Measurements from ENCODE around the gene ITPA. TPM values are rescaled to one million over a fixed set of nuclear protein-coding genes. Genes with fewer than 3 reads are reported as not detected.
A peak's percentile ranks its signal among the peaks of the same experiment; 100 is the strongest.

The ITPA gene
- total and polyA plus RNA-seq, 5 donors: 16.6 to 21.8 (median 17.2) TPM

- H3K4me1 ChIP-seq (ENCODE audit: control insufficient read depth, insufficient read depth, low read length): no peaks in the 10 kb centered on the region
- H3K4me3 ChIP-seq (ENCODE audit: low read length): no peak overlapping the region
- no peak for ATAC-seq
- H3K27ac ChIP-seq (ENCODE audit: low read length): no peak overlapping the region
- DNase-seq: no peak
- no peaks in the 10 kb centered on the region for H3K27me3 ChIP-seq (ENCODE audit: control insufficient read depth, insufficient read depth)
- intact Hi-C loops (cut with DNase I): no loop called here
- H3K9me3 ChIP-seq (ENCODE audit: control insufficient read depth, low read length): no peaks in the 10 kb centered on the region
- WGBS: 88% methylated on average over 32 of the region's 32 CpGs
Measured at GRCh38 chr20:3233131-3233990, 24.1 kb downstream of the ITPA start.

- intact Hi-C loops (cut with DNase I): no loop called here
- no peak for ATAC-seq
- Histone ChIP-seq H3K9me3 (ENCODE audit: control insufficient read depth, low read length) (no peaks in the 10 kb centered on the region), H3K4me3 (ENCODE audit: low read length) (no peak overlapping the region), H3K27me3 (ENCODE audit: control insufficient read depth, insufficient read depth) (no peaks in the 10 kb centered on the region), H3K4me1 (ENCODE audit: control insufficient read depth, insufficient read depth, low read length) (no peaks in the 10 kb centered on the region), H3K27ac (ENCODE audit: low read length) (no peak overlapping the region)
- WGBS: 90% methylated on average over 25 of the region's 25 CpGs
- DNase-seq: peak in 1 of 3 donors; percentile 45
Measured at GRCh38 chr20:3233991-3234498, 24.7 kb downstream of the ITPA start.

GRCh38 chr20:3235666-3236324 is 26.5 kb downstream of the ITPA start:
- no peak overlapping the region for H3K4me3 ChIP-seq (ENCODE audit: low read length)
- no peak for DNase-seq

GRCh38 chr20:3237011-3237957 is 28.0 kb downstream of the ITPA start:
- Histone ChIP-seq H3K27ac (ENCODE audit: low read length) (no peak overlapping the region), H3K4me1 (ENCODE audit: control insufficient read depth, insufficient read depth, low read length) (no peaks in the 10 kb centered on the region), H3K27me3 (ENCODE audit: control insufficient read depth, insufficient read depth) (no peaks in the 10 kb centered on the region), H3K4me3 (ENCODE audit: low read length) (no peak overlapping the region), H3K9me3 (ENCODE audit: control insufficient read depth, low read length) (no peaks in the 10 kb centered on the region)
- 60% methylated on average over 25 of the region's 25 CpGs for WGBS
- intact Hi-C loops (cut with DNase I): no loop called here
- ATAC-seq: no peak
- DNase-seq: no peak

More at GRCh38 chr20:3235666-3236324, 26.5 kb downstream of the ITPA start:
- H3K4me1 ChIP-seq (ENCODE audit: control insufficient read depth, insufficient read depth, low read length): no peaks in the 10 kb centered on the region
- H3K9me3 ChIP-seq (ENCODE audit: control insufficient read depth, low read length): no peaks in the 10 kb centered on the region
- 84% methylated on average over 4 of the region's 4 CpGs for WGBS
- intact Hi-C loops (cut with DNase I): no loop called here
- H3K27ac ChIP-seq (ENCODE audit: low read length): no peak overlapping the region
- H3K27me3 ChIP-seq (ENCODE audit: control insufficient read depth, insufficient read depth): no peaks in the 10 kb centered on the region
- no peak for ATAC-seq

- H3K4me3 ChIP-seq (ENCODE audit: low read length): peak overlapping the region; percentile 72
- no peak overlapping the region for H3K27ac ChIP-seq (ENCODE audit: low read length)
- DNase-seq: no peak
- no peaks in the 10 kb centered on the region for H3K9me3 ChIP-seq (ENCODE audit: control insufficient read depth, low read length)
- WGBS: 5% methylated on average over 59 of the region's 59 CpGs
- intact Hi-C loops (cut with DNase I): no loop called here
- no peaks in the 10 kb centered on the region for H3K4me1 ChIP-seq (ENCODE audit: control insufficient read depth, insufficient read depth, low read length)
- H3K27me3 ChIP-seq (ENCODE audit: control insufficient read depth, insufficient read depth): no peaks in the 10 kb centered on the region
- no peak for ATAC-seq
Measured at GRCh38 chr20:3237958-3238615, 28.8 kb downstream of the ITPA start.

GRCh38 chr20:3238616-3239025 is 29.3 kb downstream of the ITPA start:
- intact Hi-C loops (cut with DNase I): no loop called here
- Histone ChIP-seq H3K4me1 (ENCODE audit: control insufficient read depth, insufficient read depth, low read length) (no peaks in the 10 kb centered on the region), H3K27ac (ENCODE audit: low read length) (no peak overlapping the region), H3K4me3 (ENCODE audit: low read length) (peak overlapping the region; percentile 72), H3K27me3 (ENCODE audit: control insufficient read depth, insufficient read depth) (no peaks in the 10 kb centered on the region), H3K9me3 (ENCODE audit: control insufficient read depth, low read length) (no peaks in the 10 kb centered on the region)
- under 1% methylated on average over 48 of the region's 48 CpGs for whole genome bisulfite sequencing
- DNase-seq (no peak), ATAC-seq (no peak)

GRCh38 chr20:3239026-3239866 is 29.9 kb downstream of the ITPA start, which contains the start of gene SLC4A11:
SLC4A11 (minus strand) TSS chr20:3239190; CDS start chr20:3239137, 53 bp downstream.
- Histone ChIP-seq H3K9me3 (ENCODE audit: control insufficient read depth, low read length) (no peaks in the 10 kb centered on the region), H3K27ac (ENCODE audit: low read length) (no peak within 1 kb of the TSS), H3K4me3 (ENCODE audit: low read length) (peak within 1 kb of the TSS; percentile 72), H3K27me3 (ENCODE audit: control insufficient read depth, insufficient read depth) (no peaks in the 10 kb centered on the region), H3K4me1 (ENCODE audit: control insufficient read depth, insufficient read depth, low read length) (no peaks in the 10 kb centered on the region)
- DNase-seq (peak; percentile 71 to 85 (median 82)), ATAC-seq (peak; percentile 69 to 71)
- intact Hi-C loops (cut with DNase I): no loop called here
- under 1% methylated on average over 107 of the region's 107 CpGs for WGBS

- no peak overlapping the region for H3K27ac ChIP-seq (ENCODE audit: low read length)
- ATAC-seq (peak in 1 of 2 donors; percentile 11), DNase-seq (peak in 1 of 3 donors; percentile 52)
- intact Hi-C loops (cut with DNase I): no loop called here
- H3K4me1 ChIP-seq (ENCODE audit: control insufficient read depth, insufficient read depth, low read length): no peaks in the 10 kb centered on the region
- H3K27me3 ChIP-seq (ENCODE audit: control insufficient read depth, insufficient read depth): no peaks in the 10 kb centered on the region
- peak overlapping the region; percentile 72 for H3K4me3 ChIP-seq (ENCODE audit: low read length)
- 14% methylated on average over 54 of the region's 54 CpGs for WGBS
- H3K9me3 ChIP-seq (ENCODE audit: control insufficient read depth, low read length): no peaks in the 10 kb centered on the region
Measured at GRCh38 chr20:3239867-3240775, 30.8 kb downstream of the ITPA start.

All from right cardiac atrium (tissue), 5 donors.